Gastroesophageal sphincter (tissue), 4 donors: ENCODE results near the gene PARD3B. TPM values are rescaled to one million over a fixed set of nuclear protein-coding genes. Genes with fewer than 3 reads are reported as not detected.

ENCODE experiments used
- ATAC-seq: fragments of 150-250 bp; one replicate; pipeline ENCODE4 v1.9.1; 2016; ENCODE audit warnings: mild to moderate bottlenecking, moderate library complexity
- H3K27ac ChIP-seq, 4 donors: fragments of 200-600 bp; sonication (generic) in 3 of 4; 1 replicate in 3 of 4; 2 replicates in 1 of 4; pipeline ENCODE4 v1.5.1; 2016 to 2019
- H3K27me3 ChIP-seq: fragments of 200-600 bp; sonication (generic); one replicate; pipeline ENCODE4 v1.5.1; 2019
- H3K36me3 ChIP-seq, 2 donors: fragments of 200-600 bp; sonication (generic); one replicate each; pipeline ENCODE4 v1.5.1; 2019; ENCODE audit warnings: control low read depth in 1 of 2
- H3K4me1 ChIP-seq, 3 donors: fragments of 200-600 bp; sonication (generic); 1 replicate in 2 of 3; 2 replicates in 1 of 3; pipeline ENCODE4 v1.5.1; 2016 to 2019; ENCODE audit warnings: control low read depth in 2 of 3
- H3K4me3 ChIP-seq, 2 donors: fragments of 200-600 bp; sonication (generic); one replicate each; pipeline ENCODE4 v1.5.1; 2019; ENCODE audit warnings: mild to moderate bottlenecking in 1 of 2, moderate library complexity in 1 of 2
- H3K9me3 ChIP-seq, 3 donors: fragments of 200-600 bp; sonication (generic); one replicate each; pipeline ENCODE4 v1.5.1; 2017 to 2019; ENCODE audit warnings: control low read depth in 2 of 3
- CTCF ChIP-seq, 4 experiments: fragments of 200-600 bp in 2 of 4; fragments of 450-650 bp in 2 of 4; sonication (generic) in 1 of 4; IDR thresholded peaks; one replicate each; pipeline ENCODE4 v1.5.1; 2017 to 2019; ENCODE audit warnings: antibody characterized with exemption in 4 of 4, mild to moderate bottlenecking in 2 of 4, moderate library complexity in 2 of 4
- EP300 ChIP-seq: sonication (generic); formaldehyde crosslinking; IDR thresholded peaks from one replicate; pipeline ENCODE4 v1.6.1; 2017; ENCODE audit warnings: antibody characterized with exemption, mild to moderate bottlenecking
- POLR2A ChIP-seq, 2 donors: fragments of 450-650 bp; IDR thresholded peaks; one replicate each; pipeline ENCODE4 v1.6.1; 2017; ENCODE audit warnings: antibody characterized with exemption in 2 of 2, mild to moderate bottlenecking in 2 of 2, moderate library complexity in 1 of 2
- POLR2AphosphoS5 ChIP-seq: sonication (generic); formaldehyde crosslinking; IDR thresholded peaks from one replicate; pipeline ENCODE4 v1.6.1; 2017; ENCODE audit warnings: antibody characterized with exemption
- WGBS, 2 donors: methylation state at CpG; one replicate each; pipeline ENCODE4 v1.1.5; 2018; ENCODE audit warnings: low coverage in 1 of 2; 5-methylcytosine and 5-hydroxymethylcytosine counted together
- total RNA-seq, 4 donors: library from RNA; depleted of rRNA; stranded (reverse); fragments of >200 nt; gene quantifications; one replicate each; pipeline ENCODE4 v1.1.0, GENCODE V29; 2016

Gene PARD3B
- total RNA-seq, 4 donors from 2014 or later: 29.6 to 42.2 (median 41.0) TPM

- TF ChIP-seq CTCF (IDR thresholded peaks at IDR 0.05) (no peak), POLR2AphosphoS5 (no peak), POLR2A (IDR thresholded peaks at IDR 0.05) (no peak), EP300 (no peak)
- no peak overlapping the region for H3K4me3 ChIP-seq
- peaks cover 0 to 20% (median 0%) of the 10 kb centered on the region in 3 donors for H3K4me1 ChIP-seq
- no peak for ATAC-seq
- WGBS, 2 donors: 43 to 68% methylated on average over 2 of the region's 2 CpGs
- H3K27me3 ChIP-seq: no peaks in the 10 kb centered on the region
- no peaks in the 10 kb centered on the region for H3K36me3 ChIP-seq
- no peak overlapping the region for H3K27ac ChIP-seq
- H3K9me3 ChIP-seq: no peaks in the 10 kb centered on the region
Measured at GRCh38 chr2:204706939-204707338, 161.7 kb downstream of the PARD3B start.

- H3K27ac ChIP-seq: no peak overlapping the region
- TF ChIP-seq EP300 (no peak), POLR2A (IDR thresholded peaks at IDR 0.05) (no peak), POLR2AphosphoS5 (no peak), CTCF (IDR thresholded peaks at IDR 0.05) (no peak)
- 87 to 88% methylated on average over 5 of the region's 5 CpGs for WGBS, 2 donors
- H3K4me3 ChIP-seq: no peak overlapping the region
- H3K36me3 ChIP-seq: no peaks in the 10 kb centered on the region
- ATAC-seq: no peak
- peaks cover 0 to 2% (median 0%) of the 10 kb centered on the region in 3 donors for H3K9me3 ChIP-seq
- H3K27me3 ChIP-seq: no peaks in the 10 kb centered on the region
- no peaks in the 10 kb centered on the region for H3K4me1 ChIP-seq
Measured at GRCh38 chr2:204713211-204713610, 167.9 kb downstream of the PARD3B start.

GRCh38 chr2:204715361-204715760 lies 170.1 kb downstream of the PARD3B start:
- Histone ChIP-seq H3K9me3 (peaks cover 0 to 2% (median 0%) of the 10 kb centered on the region in 3 donors), H3K36me3 (no peaks in the 10 kb centered on the region), H3K4me3 (no peak overlapping the region), H3K27ac (no peak overlapping the region), H3K4me1 (no peaks in the 10 kb centered on the region), H3K27me3 (no peaks in the 10 kb centered on the region)
- no peak for ATAC-seq
- TF ChIP-seq EP300 (no peak), CTCF (IDR thresholded peaks at IDR 0.05) (no peak), POLR2AphosphoS5 (no peak), POLR2A (IDR thresholded peaks at IDR 0.05) (no peak)
- 56 to 72% methylated on average over 2 of the region's 2 CpGs for WGBS, 2 donors

GRCh38 chr2:204717591-204717990 lies 172.3 kb downstream of the PARD3B start:
- Histone ChIP-seq H3K36me3 (no peaks in the 10 kb centered on the region), H3K27me3 (no peaks in the 10 kb centered on the region), H3K9me3 (peaks cover 0 to 2% (median 0%) of the 10 kb centered on the region in 3 donors), H3K4me1 (no peaks in the 10 kb centered on the region), H3K27ac (no peak overlapping the region), H3K4me3 (no peak overlapping the region)
- no peak for ATAC-seq
- TF ChIP-seq POLR2AphosphoS5: no peak
- no peak for TF ChIP-seq CTCF (IDR thresholded peaks at IDR 0.05)
- TF ChIP-seq EP300: no peak
- TF ChIP-seq POLR2A (IDR thresholded peaks at IDR 0.05): no peak
- 70 to 100% methylated on average over 2 to 3 of the region's 3 CpGs for WGBS, 2 donors

GRCh38 chr2:204718607-204719006 lies 173.3 kb downstream of the PARD3B start:
- H3K4me3 ChIP-seq: no peak overlapping the region
- TF ChIP-seq POLR2A (IDR thresholded peaks at IDR 0.05) (no peak), CTCF (IDR thresholded peaks at IDR 0.05) (no peak), POLR2AphosphoS5 (no peak), EP300 (no peak)
- 75 to 91% methylated on average over 3 of the region's 3 CpGs for WGBS, 2 donors
- no peaks in the 10 kb centered on the region for H3K4me1 ChIP-seq
- H3K27ac ChIP-seq: no peak overlapping the region
- H3K27me3 ChIP-seq: no peaks in the 10 kb centered on the region
- H3K36me3 ChIP-seq: no peaks in the 10 kb centered on the region
- H3K9me3 ChIP-seq: peaks cover 0 to 2% (median 0%) of the 10 kb centered on the region in 3 donors
- ATAC-seq: no peak
